IPS DF 6.9 (cell line): ENCODE data around the gene LCE3B.

Source experiments
- DNase-seq: peaks from one replicate; pipeline ENCODE4 v3.0.0-alpha.2; 2013; ENCODE audit warnings: low read depth, low spot score
- H3K27ac ChIP-seq: one replicate; pipeline ENCODE4 v1.5.1; 2013; ENCODE audit warnings: low read length, control low read depth
- H3K27me3 ChIP-seq: 2 replicates; pipeline ENCODE4 v1.6.1; 2013; ENCODE audit warnings: mild to moderate bottlenecking, low read length; ENCODE audit not compliant: control insufficient read depth, insufficient read depth
- H3K36me3 ChIP-seq: 2 replicates; pipeline ENCODE4 v1.6.1; 2013; ENCODE audit warnings: low read length; ENCODE audit not compliant: control insufficient read depth, insufficient read depth
- H3K4me1 ChIP-seq: 2 replicates; pipeline ENCODE4 v1.6.1; 2013; ENCODE audit warnings: low read length; ENCODE audit not compliant: control insufficient read depth, insufficient read depth
- H3K4me3 ChIP-seq: 2 replicates; pipeline ENCODE4 v1.5.1; 2013; ENCODE audit warnings: mild to moderate bottlenecking, low read length
- H3K9me3 ChIP-seq: 2 replicates; pipeline ENCODE4 v1.6.1; 2013; ENCODE audit warnings: low read length, inconsistent platforms; ENCODE audit not compliant: control insufficient read depth, insufficient read depth
- WGBS: extraction: QIAGEN DNeasy Blood & Tissue Kit; methylation state at CpG from one replicate; pipeline ENCODE4 v1.1.7; 2013; ENCODE audit warnings: mixed read lengths, missing lambda C conversion rate; ENCODE audit not compliant: insufficient read length, insufficient coverage; 5-methylcytosine and 5-hydroxymethylcytosine counted together

Gene LCE3B

GRCh38 chr1:152621993-152622392 is 8.4 kb downstream of the LCE3B start:
- Histone ChIP-seq H3K27ac (no peak overlapping the region), H3K4me1 (no peaks in the 10 kb centered on the region), H3K36me3 (no peaks in the 10 kb centered on the region), H3K27me3 (no peaks in the 10 kb centered on the region), H3K9me3 (peaks cover 13% of the 10 kb centered on the region), H3K4me3 (no peak overlapping the region)
- no CpG with 5 or more reads among the region's 3 CpGs for WGBS
- DNase-seq: no peak

GRCh38 chr1:152622803-152623202 is 9.2 kb downstream of the LCE3B start, which contains the start of gene LCE3A:
Gene LCE3A (minus strand): TSS chr1:152623103. CDS start chr1:152623103, 0 bp downstream.
- Histone ChIP-seq H3K4me3 (no peak within 1 kb of the TSS), H3K27me3 (no peaks in the 10 kb centered on the region), H3K4me1 (no peaks in the 10 kb centered on the region), H3K9me3 (peaks cover 13% of the 10 kb centered on the region), H3K27ac (no peak within 1 kb of the TSS), H3K36me3 (no peaks in the 10 kb centered on the region)
- no peak for DNase-seq
- WGBS: no CpG with 5 or more reads among the region's 10 CpGs

- DNase-seq: no peak
Measured at GRCh38 chr1:152623203-152623844, 9.7 kb downstream of the LCE3B start.

GRCh38 chr1:152626744-152627143 is 13.1 kb downstream of the LCE3B start:
- Histone ChIP-seq H3K4me1 (no peaks in the 10 kb centered on the region), H3K4me3 (no peak overlapping the region), H3K27me3 (no peaks in the 10 kb centered on the region), H3K36me3 (no peaks in the 10 kb centered on the region), H3K27ac (no peak overlapping the region), H3K9me3 (peaks cover 26% of the 10 kb centered on the region)
- no peak for DNase-seq
- no CpG with 5 or more reads among the region's 1 CpG for WGBS

More at GRCh38 chr1:152623203-152623844, 9.7 kb downstream of the LCE3B start:
- no peak overlapping the region for H3K4me3 ChIP-seq
- no CpG with 5 or more reads among the region's 29 CpGs for WGBS
- no peaks in the 10 kb centered on the region for H3K36me3 ChIP-seq
- peaks cover 15% of the 10 kb centered on the region for H3K9me3 ChIP-seq
- no peaks in the 10 kb centered on the region for H3K27me3 ChIP-seq
- H3K4me1 ChIP-seq: no peaks in the 10 kb centered on the region
- H3K27ac ChIP-seq: no peak overlapping the region

- no peak overlapping the region for H3K27ac ChIP-seq
- no peaks in the 10 kb centered on the region for H3K36me3 ChIP-seq
- no peak for DNase-seq
- no peaks in the 10 kb centered on the region for H3K4me1 ChIP-seq
- WGBS: no CpG with 5 or more reads among the region's 3 CpGs
- peaks cover 17% of the 10 kb centered on the region for H3K9me3 ChIP-seq
- no peaks in the 10 kb centered on the region for H3K27me3 ChIP-seq
- no peak overlapping the region for H3K4me3 ChIP-seq
Measured at GRCh38 chr1:152630596-152630995, 17.0 kb downstream of the LCE3B start.

- Histone ChIP-seq H3K4me3 (no peak overlapping the region), H3K27me3 (no peaks in the 10 kb centered on the region), H3K4me1 (no peaks in the 10 kb centered on the region), H3K36me3 (no peaks in the 10 kb centered on the region), H3K27ac (no peak overlapping the region), H3K9me3 (peaks cover 5% of the 10 kb centered on the region)
- no peak for DNase-seq
- no CpG with 5 or more reads among the region's 1 CpG for WGBS
Measured at GRCh38 chr1:152640351-152640750, 26.7 kb downstream of the LCE3B start.

- Histone ChIP-seq H3K36me3 (no peaks in the 10 kb centered on the region), H3K4me3 (no peak overlapping the region), H3K9me3 (peaks cover 14% of the 10 kb centered on the region), H3K4me1 (no peaks in the 10 kb centered on the region), H3K27ac (no peak overlapping the region), H3K27me3 (no peaks in the 10 kb centered on the region)
- no CpG with 5 or more reads among the region's 3 CpGs for WGBS
- no peak for DNase-seq
Measured at GRCh38 chr1:152643945-152644344, 30.3 kb downstream of the LCE3B start.

GRCh38 chr1:152645146-152645545 is 31.5 kb downstream of the LCE3B start:
- DNase-seq: no peak
- no peaks in the 10 kb centered on the region for H3K27me3 ChIP-seq
- H3K36me3 ChIP-seq: no peaks in the 10 kb centered on the region
- H3K4me3 ChIP-seq: no peak overlapping the region
- H3K9me3 ChIP-seq: peaks cover 14% of the 10 kb centered on the region
- no CpG with 5 or more reads among the region's 3 CpGs for WGBS
- no peaks in the 10 kb centered on the region for H3K4me1 ChIP-seq
- no peak overlapping the region for H3K27ac ChIP-seq

GRCh38 chr1:152646656-152647055 is 33.0 kb downstream of the LCE3B start:
- Histone ChIP-seq H3K27ac (no peak overlapping the region), H3K36me3 (no peaks in the 10 kb centered on the region), H3K27me3 (no peaks in the 10 kb centered on the region), H3K9me3 (peaks cover 12% of the 10 kb centered on the region), H3K4me1 (no peaks in the 10 kb centered on the region), H3K4me3 (no peak overlapping the region)
- no peak for DNase-seq

- no CpG with 5 or more reads among the region's 10 CpGs for WGBS
- peaks cover 3% of the 10 kb centered on the region for H3K9me3 ChIP-seq
Measured at GRCh38 chr1:152654110-152654509, 40.5 kb downstream of the LCE3B start.

GRCh38 chr1:152656459-152656858 is 42.8 kb downstream of the LCE3B start:
- no peaks in the 10 kb centered on the region for H3K4me1 ChIP-seq
- WGBS: no CpG with 5 or more reads among the region's 2 CpGs
- no peak for DNase-seq
- H3K9me3 ChIP-seq: peaks cover 3% of the 10 kb centered on the region
- no peak overlapping the region for H3K4me3 ChIP-seq
- no peak overlapping the region for H3K27ac ChIP-seq
- no peaks in the 10 kb centered on the region for H3K27me3 ChIP-seq
- no peaks in the 10 kb centered on the region for H3K36me3 ChIP-seq

More at GRCh38 chr1:152654110-152654509, 40.5 kb downstream of the LCE3B start:
- Histone ChIP-seq H3K27me3 (no peaks in the 10 kb centered on the region), H3K27ac (no peak overlapping the region), H3K4me1 (no peaks in the 10 kb centered on the region), H3K4me3 (no peak overlapping the region), H3K36me3 (no peaks in the 10 kb centered on the region)
- DNase-seq: peak; percentile 9
